HepG2 (cell line): Measurements from ENCODE around the gene ZSCAN21. TPM values are rescaled to one million over a fixed set of nuclear protein-coding genes. Genes with fewer than 3 reads are reported as not detected.

Experiments used
- FOXC1 ChIP-seq: sonication (generic); formaldehyde crosslinking; IDR thresholded peaks from 2 replicates; pipeline ENCODE4 v1.8.0; 2022; ENCODE audit warnings: mild to moderate bottlenecking, missing genetic modification reagents, borderline replicate concordance
- MED13 ChIP-seq: sonication (generic); formaldehyde crosslinking; IDR thresholded peaks from 2 replicates; pipeline ENCODE4 v1.5.0; 2020; ENCODE audit warnings: missing genetic modification reagents
- NFKB2 ChIP-seq: sonication (generic); formaldehyde crosslinking; IDR thresholded peaks from 2 replicates; pipeline ENCODE4 v1.4.0; 2020; ENCODE audit warnings: missing genetic modification reagents, borderline replicate concordance
- NR3C1 ChIP-seq: sonication (generic); formaldehyde crosslinking; IDR thresholded peaks from 2 replicates; pipeline ENCODE4 v1.4.0; 2020; ENCODE audit warnings: missing genetic modification reagents
- PHF8 ChIP-seq: sonication (generic); formaldehyde crosslinking; IDR thresholded peaks from 2 replicates; pipeline ENCODE4 v1.5.0; 2020; ENCODE audit warnings: missing genetic modification reagents
- RFX1 ChIP-seq: fragments of 450-650 bp; IDR thresholded peaks from 2 replicates; pipeline ENCODE4 v1.6.1; 2017
- SP140L ChIP-seq: sonication (generic); formaldehyde crosslinking; IDR thresholded peaks from 2 replicates; pipeline ENCODE4 v1.4.0; 2020; ENCODE audit warnings: missing genetic modification reagents, borderline replicate concordance
- TMF1 ChIP-seq: sonication (generic); formaldehyde crosslinking; IDR thresholded peaks from 2 replicates; pipeline ENCODE4 v1.8.1; 2022; ENCODE audit warnings: low read depth, missing genetic modification reagents
- ZNF142 ChIP-seq: sonication (generic); formaldehyde crosslinking; IDR thresholded peaks from 2 replicates; pipeline ENCODE4 v1.4.0; 2020; ENCODE audit warnings: missing genetic modification reagents
- ZNF547 ChIP-seq: sonication (generic); formaldehyde crosslinking; IDR thresholded peaks from 2 replicates; pipeline ENCODE4 v1.5.1; 2020; ENCODE audit warnings: mild to moderate bottlenecking, missing genetic modification reagents
- ZNF7 ChIP-seq: IDR thresholded peaks from 2 replicates; pipeline ENCODE4 v1.6.1; 2016; ENCODE audit warnings: missing biosample characterization, missing genetic modification reagents
- ZNF792 ChIP-seq: IDR thresholded peaks from 2 replicates; pipeline ENCODE4 v1.6.1; 2016
- polyA plus RNA-seq, 8 experiments: library from polyadenylated mRNA; depleted of rRNA in 3 of 8; stranded (reverse) in 7 of 8; unstranded in 1 of 8; fragments of >200 nt; fragmentation: Illumina TruSeq in 4 of 8; extraction: Trizol in 4 of 8; gene quantifications; 2 replicates each; pipeline versions ENCODE4 v1.2.1 to v1.2.3, GENCODE V29; 2011 to 2016; ENCODE audit warnings: low read depth in 4 of 8, missing spikeins in 1 of 8, mixed read lengths in 1 of 8; ENCODE audit not compliant: insufficient read depth in 1 of 8
- total RNA-seq, 5 experiments: library from RNA; depleted of rRNA; stranded (reverse); fragments of >200 nt; fragmentation: Illumina TruSeq; extraction: Trizol; gene quantifications; 2 replicates each; pipeline ENCODE4 v1.2.3, GENCODE V29; 2016; ENCODE audit warnings: low read depth in 1 of 5
- TF ChIP-seq, protein P1 (sequence below): sonication (generic); formaldehyde crosslinking; IDR thresholded peaks from 2 replicates; pipeline ENCODE4 v1.8.1; 2022; ENCODE audit warnings: mild to moderate bottlenecking, missing genetic modification reagents
- TF ChIP-seq, protein P2 (sequence below): sonication (generic); formaldehyde crosslinking; IDR thresholded peaks from 2 replicates; pipeline ENCODE4 v1.4.0; 2020; ENCODE audit warnings: missing genetic modification reagents
- TF ChIP-seq, protein P3 (sequence below): sonication (generic); formaldehyde crosslinking; IDR thresholded peaks from 2 replicates; pipeline ENCODE4 v1.8.0; 2022; ENCODE audit warnings: mild to moderate bottlenecking, missing genetic modification reagents, moderate library complexity
- TF ChIP-seq, protein P4 (sequence below): IDR thresholded peaks from 2 replicates; pipeline ENCODE4 v1.6.1; 2016; ENCODE audit warnings: missing compliant biosample characterization, missing genetic modification reagents, borderline replicate concordance
- TF ChIP-seq, protein P5 (sequence below): sonication (generic); formaldehyde crosslinking; IDR thresholded peaks from 2 replicates; pipeline ENCODE4 v1.4.0; 2020; ENCODE audit warnings: missing genetic modification reagents

ZSCAN21 gene
- total and polyA plus RNA-seq, 2 of the 13 experiments (the other 11 are each of a cell fraction or from before 2014, with no cell fraction given) = 7.0 to 10.0 TPM

- TF ChIP-seq, protein P1, sequence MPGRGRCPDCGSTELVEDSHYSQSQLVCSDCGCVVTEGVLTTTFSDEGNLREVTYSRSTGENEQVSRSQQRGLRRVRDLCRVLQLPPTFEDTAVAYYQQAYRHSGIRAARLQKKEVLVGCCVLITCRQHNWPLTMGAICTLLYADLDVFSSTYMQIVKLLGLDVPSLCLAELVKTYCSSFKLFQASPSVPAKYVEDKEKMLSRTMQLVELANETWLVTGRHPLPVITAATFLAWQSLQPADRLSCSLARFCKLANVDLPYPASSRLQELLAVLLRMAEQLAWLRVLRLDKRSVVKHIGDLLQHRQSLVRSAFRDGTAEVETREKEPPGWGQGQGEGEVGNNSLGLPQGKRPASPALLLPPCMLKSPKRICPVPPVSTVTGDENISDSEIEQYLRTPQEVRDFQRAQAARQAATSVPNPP (CRISPR knock-in tag) = peak; percentile 90
- TF ChIP-seq NR3C1 (CRISPR knock-in tag) (no peak), ZNF142 (peak; percentile 72; the same call in 1 of the 2 replicates), FOXC1 (peak; percentile 89; the same call in 1 of the 2 replicates), TMF1 (CRISPR knock-in tag) (peak; percentile 97), ZNF7 (CRISPR knock-in tag) (no peak), SP140L (no peak), RFX1 (no peak), ZNF792 (peak; percentile 87; the same call in 1 of the 2 replicates), PHF8 (peak; percentile 85), MED13 (CRISPR knock-in tag) (peak; percentile 61; the same call in 1 of the 2 replicates), ZNF547 (CRISPR knock-in tag) (peak; percentile 98), NFKB2 (CRISPR knock-in tag) (peak; percentile 95)
- TF ChIP-seq, protein P2, sequence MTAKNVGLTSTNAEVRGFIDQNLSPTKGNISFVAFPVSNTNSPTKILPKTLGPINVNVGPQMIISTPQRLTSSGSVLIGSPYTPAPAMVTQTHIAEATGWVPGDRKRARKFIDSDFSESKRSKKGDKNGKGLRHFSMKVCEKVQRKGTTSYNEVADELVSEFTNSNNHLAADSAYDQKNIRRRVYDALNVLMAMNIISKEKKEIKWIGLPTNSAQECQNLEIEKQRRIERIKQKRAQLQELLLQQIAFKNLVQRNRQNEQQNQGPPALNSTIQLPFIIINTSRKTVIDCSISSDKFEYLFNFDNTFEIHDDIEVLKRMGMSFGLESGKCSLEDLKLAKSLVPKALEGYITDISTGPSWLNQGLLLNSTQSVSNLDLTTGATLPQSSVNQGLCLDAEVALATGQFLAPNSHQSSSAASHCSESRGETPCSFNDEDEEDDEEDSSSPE (CRISPR knock-in tag) = peak; percentile 95
- TF ChIP-seq, protein P3, sequence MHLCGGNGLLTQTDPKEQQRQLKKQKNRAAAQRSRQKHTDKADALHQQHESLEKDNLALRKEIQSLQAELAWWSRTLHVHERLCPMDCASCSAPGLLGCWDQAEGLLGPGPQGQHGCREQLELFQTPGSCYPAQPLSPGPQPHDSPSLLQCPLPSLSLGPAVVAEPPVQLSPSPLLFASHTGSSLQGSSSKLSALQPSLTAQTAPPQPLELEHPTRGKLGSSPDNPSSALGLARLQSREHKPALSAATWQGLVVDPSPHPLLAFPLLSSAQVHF (CRISPR knock-in tag) = peak; percentile 97
- TF ChIP-seq, protein P4, sequence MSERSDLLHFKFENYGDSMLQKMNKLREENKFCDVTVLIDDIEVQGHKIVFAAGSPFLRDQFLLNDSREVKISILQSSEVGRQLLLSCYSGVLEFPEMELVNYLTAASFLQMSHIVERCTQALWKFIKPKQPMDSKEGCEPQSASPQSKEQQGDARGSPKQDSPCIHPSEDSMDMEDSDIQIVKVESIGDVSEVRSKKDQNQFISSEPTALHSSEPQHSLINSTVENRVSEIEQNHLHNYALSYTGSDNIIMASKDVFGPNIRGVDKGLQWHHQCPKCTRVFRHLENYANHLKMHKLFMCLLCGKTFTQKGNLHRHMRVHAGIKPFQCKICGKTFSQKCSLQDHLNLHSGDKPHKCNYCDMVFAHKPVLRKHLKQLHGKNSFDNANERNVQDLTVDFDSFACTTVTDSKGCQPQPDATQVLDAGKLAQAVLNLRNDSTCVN (CRISPR knock-in tag) = 0 out of 2 replicates have a peak, but pooled peaks have one; percentile 59
- TF ChIP-seq, protein P5, sequence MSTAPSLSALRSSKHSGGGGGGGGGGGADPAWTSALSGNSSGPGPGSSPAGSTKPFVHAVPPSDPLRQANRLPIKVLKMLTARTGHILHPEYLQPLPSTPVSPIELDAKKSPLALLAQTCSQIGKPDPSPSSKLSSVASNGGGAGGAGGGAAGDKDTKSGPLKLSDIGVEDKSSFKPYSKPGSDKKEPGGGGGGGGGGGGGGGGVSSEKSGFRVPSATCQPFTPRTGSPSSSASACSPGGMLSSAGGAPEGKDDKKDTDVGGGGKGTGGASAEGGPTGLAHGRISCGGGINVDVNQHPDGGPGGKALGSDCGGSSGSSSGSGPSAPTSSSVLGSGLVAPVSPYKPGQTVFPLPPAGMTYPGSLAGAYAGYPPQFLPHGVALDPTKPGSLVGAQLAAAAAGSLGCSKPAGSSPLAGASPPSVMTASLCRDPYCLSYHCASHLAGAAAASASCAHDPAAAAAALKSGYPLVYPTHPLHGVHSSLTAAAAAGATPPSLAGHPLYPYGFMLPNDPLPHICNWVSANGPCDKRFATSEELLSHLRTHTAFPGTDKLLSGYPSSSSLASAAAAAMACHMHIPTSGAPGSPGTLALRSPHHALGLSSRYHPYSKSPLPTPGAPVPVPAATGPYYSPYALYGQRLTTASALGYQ (CRISPR knock-in tag) = peak; percentile 44
Observed at GRCh38 chr7:100088621-100089457, 39.3 kb downstream of the ZSCAN21 start, which contains the start of gene COPS6 (continued).
